Mucosa of rectum (tissue), 2 donors: Measurements from ENCODE around the gene TGFBR3.
A peak's percentile ranks its signal among the peaks of the same experiment; 100 is the strongest.

ENCODE experiments used
- H3K27ac ChIP-seq, 2 donors: one replicate each; pipeline ENCODE4 v1.7.0; 2013; ENCODE audit warnings: inconsistent platforms in 2 of 2, low read depth in 2 of 2, low read length in 2 of 2
- H3K27me3 ChIP-seq, 2 donors: one replicate each; pipeline ENCODE4 v1.7.0; 2013; ENCODE audit warnings: low read length in 2 of 2; ENCODE audit not compliant: control insufficient read depth in 2 of 2, insufficient read depth in 2 of 2
- H3K36me3 ChIP-seq, 2 donors: one replicate each; pipeline ENCODE4 v1.7.0; 2013; ENCODE audit warnings: low read length in 2 of 2; ENCODE audit not compliant: control insufficient read depth in 2 of 2, insufficient read depth in 2 of 2
- H3K4me1 ChIP-seq, 2 donors: one replicate each; pipeline ENCODE4 v1.7.0; 2013; ENCODE audit warnings: low read length in 2 of 2, mild to moderate bottlenecking in 1 of 2; ENCODE audit not compliant: control insufficient read depth in 2 of 2, insufficient read depth in 2 of 2
- H3K4me3 ChIP-seq, 2 donors: one replicate each; pipeline ENCODE4 v1.7.0; 2013; ENCODE audit warnings: low read length in 2 of 2
- H3K9ac ChIP-seq, 2 donors: one replicate each; pipeline ENCODE4 v1.7.0; 2013; ENCODE audit warnings: low read length in 2 of 2, low read depth in 1 of 2, mild to moderate bottlenecking in 1 of 2
- H3K9me3 ChIP-seq, 2 donors: one replicate each; pipeline ENCODE4 v1.7.0; 2013; ENCODE audit warnings: low read length in 2 of 2; ENCODE audit not compliant: control insufficient read depth in 2 of 2
- donor health status: healthy.
- donor health status: Normal muscosa, but diverticular disease.

The TGFBR3 gene

GRCh38 chr1:91718368-91718767, 167.6 kb downstream of the TGFBR3 start:
- H3K27ac ChIP-seq: no peak overlapping the region
- no peaks in the 10 kb centered on the region for H3K4me1 ChIP-seq
- no peaks in the 10 kb centered on the region for H3K9me3 ChIP-seq
- no peak overlapping the region for H3K4me3 ChIP-seq
- no peaks in the 10 kb centered on the region for H3K27me3 ChIP-seq
- H3K9ac ChIP-seq: no peak overlapping the region
- H3K36me3 ChIP-seq: peaks cover 0 to 2% of the 10 kb centered on the region in 2 donors

- peaks cover 0 to 2% of the 10 kb centered on the region in 2 donors for H3K36me3 ChIP-seq
- H3K27me3 ChIP-seq: no peaks in the 10 kb centered on the region
- no peak overlapping the region for H3K9ac ChIP-seq
- no peak overlapping the region for H3K27ac ChIP-seq
- no peak overlapping the region for H3K4me3 ChIP-seq
- no peaks in the 10 kb centered on the region for H3K9me3 ChIP-seq
- H3K4me1 ChIP-seq: no peaks in the 10 kb centered on the region
Observed at GRCh38 chr1:91717839-91718238, 168.1 kb downstream of the TGFBR3 start.

GRCh38 chr1:91716339-91716738, 169.6 kb downstream of the TGFBR3 start:
- Histone ChIP-seq H3K4me3 (no peak overlapping the region), H3K36me3 (peaks cover 0 to 2% of the 10 kb centered on the region in 2 donors), H3K4me1 (no peaks in the 10 kb centered on the region), H3K27ac (no peak overlapping the region), H3K27me3 (no peaks in the 10 kb centered on the region), H3K9ac (no peak overlapping the region), H3K9me3 (no peaks in the 10 kb centered on the region)

- H3K9ac ChIP-seq: no peak overlapping the region
- H3K4me1 ChIP-seq: no peaks in the 10 kb centered on the region
- H3K4me3 ChIP-seq: no peak overlapping the region
- H3K9me3 ChIP-seq: no peaks in the 10 kb centered on the region
- H3K36me3 ChIP-seq: peaks cover 0 to 2% of the 10 kb centered on the region in 2 donors
- no peak overlapping the region for H3K27ac ChIP-seq
- H3K27me3 ChIP-seq: no peaks in the 10 kb centered on the region
Observed at GRCh38 chr1:91715416-91716000, 170.4 kb downstream of the TGFBR3 start.

GRCh38 chr1:91714867-91715381, 171.0 kb downstream of the TGFBR3 start:
- Histone ChIP-seq H3K4me1 (no peaks in the 10 kb centered on the region), H3K4me3 (no peak overlapping the region), H3K27ac (no peak overlapping the region), H3K27me3 (no peaks in the 10 kb centered on the region), H3K9ac (no peak overlapping the region), H3K9me3 (no peaks in the 10 kb centered on the region), H3K36me3 (peaks cover 0 to 2% of the 10 kb centered on the region in 2 donors)

- Histone ChIP-seq H3K9me3 (no peaks in the 10 kb centered on the region), H3K36me3 (peaks cover 0 to 6% of the 10 kb centered on the region in 2 donors), H3K4me1 (no peaks in the 10 kb centered on the region), H3K4me3 (no peak overlapping the region), H3K27ac (peak overlapping the region; percentile 48 to 67), H3K9ac (peak overlapping the region in 1 of 2 donors; percentile 19), H3K27me3 (no peaks in the 10 kb centered on the region)
Observed at GRCh38 chr1:91712981-91713841, 172.7 kb downstream of the TGFBR3 start.

- no peaks in the 10 kb centered on the region for H3K27me3 ChIP-seq
- peak overlapping the region; percentile 48 to 67 for H3K27ac ChIP-seq
- H3K4me1 ChIP-seq: no peaks in the 10 kb centered on the region
- peaks cover 0 to 6% of the 10 kb centered on the region in 2 donors for H3K36me3 ChIP-seq
- no peaks in the 10 kb centered on the region for H3K9me3 ChIP-seq
- no peak overlapping the region for H3K4me3 ChIP-seq
- no peak overlapping the region for H3K9ac ChIP-seq
Observed at GRCh38 chr1:91712393-91712792, 173.6 kb downstream of the TGFBR3 start.

GRCh38 chr1:91711504-91712247, 174.3 kb downstream of the TGFBR3 start:
- H3K9ac ChIP-seq: no peak overlapping the region
- peak overlapping the region in 1 of 2 donors; percentile 67 for H3K27ac ChIP-seq
- peaks cover 2 to 6% of the 10 kb centered on the region in 2 donors for H3K36me3 ChIP-seq

GRCh38 chr1:91710261-91710660, 175.7 kb downstream of the TGFBR3 start:
- no peak overlapping the region for H3K9ac ChIP-seq
- no peaks in the 10 kb centered on the region for H3K4me1 ChIP-seq
- no peaks in the 10 kb centered on the region for H3K9me3 ChIP-seq
- H3K27ac ChIP-seq: no peak overlapping the region
- H3K36me3 ChIP-seq: peaks cover 2 to 6% of the 10 kb centered on the region in 2 donors
- H3K4me3 ChIP-seq: no peak overlapping the region
- no peaks in the 10 kb centered on the region for H3K27me3 ChIP-seq

More at GRCh38 chr1:91711504-91712247, 174.3 kb downstream of the TGFBR3 start:
- H3K4me1 ChIP-seq: no peaks in the 10 kb centered on the region
- H3K4me3 ChIP-seq: no peak overlapping the region
- H3K27me3 ChIP-seq: no peaks in the 10 kb centered on the region
- H3K9me3 ChIP-seq: no peaks in the 10 kb centered on the region

- no peak overlapping the region for H3K27ac ChIP-seq
- H3K27me3 ChIP-seq: no peaks in the 10 kb centered on the region
- H3K4me1 ChIP-seq: no peaks in the 10 kb centered on the region
- peaks cover 2 to 6% of the 10 kb centered on the region in 2 donors for H3K36me3 ChIP-seq
- no peak overlapping the region for H3K9ac ChIP-seq
- no peak overlapping the region for H3K4me3 ChIP-seq
- no peaks in the 10 kb centered on the region for H3K9me3 ChIP-seq
Observed at GRCh38 chr1:91708691-91709090, 177.3 kb downstream of the TGFBR3 start.
